AML-193 (cell line): ENCODE results near the gene CLEC18A.
"Not testable (repeated sequence)": the region's sequence is repeated elsewhere in the genome, so short reads cannot be mapped to it uniquely, and the experiment has no call there.

Experiments used
- DNase-seq, 2 experiments: peaks; one replicate each; lab custom pipeline; 2025; lab: John Stamatoyannopoulos, UW

The CLEC18A gene

DNA sequence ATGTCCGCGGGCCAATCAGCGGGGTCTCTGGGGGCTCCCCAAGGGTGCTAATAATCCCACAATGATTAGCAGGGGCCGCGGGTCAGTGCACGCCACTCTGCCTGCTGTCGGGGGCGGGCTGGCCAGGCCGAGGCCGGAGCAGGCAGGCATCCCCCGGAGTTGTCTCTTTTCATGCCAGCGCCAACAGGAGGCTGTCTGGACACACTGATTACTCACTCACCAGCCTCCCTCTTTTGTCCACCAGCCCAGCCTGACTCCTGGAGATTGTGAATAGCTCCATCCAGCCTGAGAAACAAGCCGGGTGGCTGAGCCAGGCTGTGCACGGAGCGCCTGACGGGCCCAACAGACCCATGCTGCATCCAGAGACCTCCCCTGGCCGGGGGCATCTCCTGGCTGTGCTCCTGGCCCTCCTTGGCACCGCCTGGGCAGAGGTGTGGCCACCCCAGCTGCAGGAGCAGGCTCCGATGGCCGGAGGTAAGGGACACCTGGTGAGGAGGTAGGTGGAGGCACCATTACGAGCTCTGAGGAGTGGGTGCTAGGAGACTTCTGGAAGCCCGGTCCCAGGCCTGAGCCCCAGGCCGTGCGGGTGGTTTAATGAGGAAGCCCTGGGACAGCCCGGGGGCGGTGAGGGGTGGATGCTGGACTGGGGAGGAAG, at the start of gene CLEC18A:
Gene CLEC18A, plus strand, starts transcription at position 318 of the 655 bp plus-strand sequence. Its CDS starts 33 bp downstream, at position 351.
- not testable (repeated sequence) for DNase-seq

- DNase-seq, result no peak
These were observed 47.2 kb upstream of the CLEC18A start for GRCh38 chr16:69903865-69904415.

DNA sequence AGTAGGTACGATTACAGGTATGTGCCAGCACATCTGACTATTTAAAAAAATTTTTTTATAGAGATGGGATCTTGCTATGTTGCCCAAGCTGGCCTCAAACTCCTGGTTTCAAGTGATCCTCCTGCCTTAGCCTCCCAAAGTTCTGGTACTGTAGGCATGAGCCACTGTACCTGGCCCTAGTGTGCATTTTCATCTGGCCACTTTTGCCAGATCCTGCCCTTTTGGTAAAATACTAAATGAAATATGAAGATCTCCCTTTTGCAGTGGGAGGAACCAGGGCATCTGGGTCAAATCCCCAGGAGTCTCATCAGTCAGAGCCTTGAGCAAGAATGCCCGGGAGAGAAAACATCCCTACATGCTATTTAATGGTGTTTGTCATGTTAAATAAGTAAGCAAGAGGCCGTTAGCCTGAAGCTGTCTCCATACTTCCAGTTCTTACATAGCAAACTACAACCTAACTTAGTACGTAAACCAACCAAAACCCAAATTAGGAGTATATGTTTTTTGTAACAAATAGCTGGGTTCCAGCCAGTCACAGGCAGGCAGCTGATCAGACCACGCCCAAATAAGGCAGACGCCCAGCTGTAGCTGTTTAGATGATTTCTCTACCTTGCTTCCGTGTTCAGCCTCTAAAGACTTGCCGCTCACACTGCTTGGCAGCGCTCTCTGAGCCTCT, 46.5 kb upstream of the CLEC18A start:
- DNase-seq, result no peak

GRCh38 chr16:69905171-69905555, 46.0 kb upstream of the CLEC18A start:
- DNase-seq, result no peak

DNA sequence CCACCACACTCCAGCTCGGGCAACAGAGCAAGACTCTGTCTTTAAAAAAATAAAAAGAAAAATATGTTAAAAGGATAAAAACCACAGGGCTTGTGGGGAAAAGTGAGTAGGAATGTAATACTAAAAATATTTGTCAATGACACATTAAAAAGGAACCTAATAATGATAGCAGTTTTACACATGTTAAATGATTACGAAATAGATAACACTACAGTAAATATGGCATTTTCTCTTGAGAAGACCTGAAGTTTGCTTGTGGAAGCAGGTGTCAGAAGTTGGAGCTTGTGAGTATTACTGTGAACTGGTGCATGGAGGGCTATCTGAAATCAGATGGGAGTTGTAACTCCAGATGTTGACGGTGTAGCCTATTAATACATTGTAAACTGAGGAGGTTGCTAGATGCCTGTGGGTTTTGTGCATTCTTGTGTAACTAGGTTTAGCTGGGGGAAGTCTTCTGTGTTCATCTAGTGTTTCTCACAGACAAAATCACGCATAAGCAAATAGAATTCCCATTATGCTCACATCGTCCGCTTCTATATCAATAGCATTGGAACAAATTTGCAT, 44.2 kb upstream of the CLEC18A start:
- no peak for DNase-seq

GRCh38 chr16:69909043-69909442, 42.1 kb upstream of the CLEC18A start:
- no peak for DNase-seq

- no peak for DNase-seq
These were observed 41.4 kb upstream of the CLEC18A start for GRCh38 chr16:69909760-69910159.

- DNase-seq, result no peak
These were observed 40.2 kb upstream of the CLEC18A start for GRCh38 chr16:69910964-69911363.

DNA sequence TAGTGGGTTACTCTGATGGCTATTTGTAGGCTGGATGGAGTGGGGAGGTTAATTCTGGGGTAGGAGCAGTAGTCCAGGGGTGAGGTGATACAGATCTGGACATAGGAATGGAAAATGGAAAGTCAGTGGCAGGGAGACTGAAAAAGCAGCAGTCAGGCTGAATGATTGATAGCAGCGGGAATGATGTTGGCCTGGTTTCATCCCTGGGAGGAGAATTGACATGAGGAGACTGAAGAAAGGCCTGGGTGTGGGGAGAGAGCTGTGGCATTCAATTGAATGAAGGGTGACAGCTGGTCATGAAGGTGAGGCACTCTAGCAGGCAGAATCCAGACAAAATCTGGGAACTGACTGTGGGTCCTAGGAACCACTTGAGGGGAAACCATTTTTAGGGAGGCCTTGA, 34.7 kb upstream of the CLEC18A start:
- no peak for DNase-seq

DNA sequence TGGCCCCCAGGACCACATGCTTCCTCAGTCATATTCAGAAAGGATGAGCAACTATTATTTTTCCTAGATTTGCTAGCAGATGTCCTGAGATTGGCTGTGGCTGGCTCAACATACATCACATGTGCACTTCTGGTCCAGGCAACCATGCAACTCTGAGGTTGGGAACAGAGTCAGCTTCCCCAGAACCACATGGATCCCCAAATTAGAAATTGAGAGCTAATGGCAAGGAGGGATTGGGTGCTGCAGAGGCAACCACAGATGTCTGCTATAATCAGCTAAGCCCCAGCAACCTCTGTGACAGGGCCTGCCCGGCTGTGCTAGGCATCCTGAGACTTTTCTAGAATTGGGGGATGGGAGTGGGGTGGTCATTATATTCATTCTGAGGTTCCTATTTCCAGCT, 33.8 kb upstream of the CLEC18A start:
- DNase-seq, result no peak

DNA sequence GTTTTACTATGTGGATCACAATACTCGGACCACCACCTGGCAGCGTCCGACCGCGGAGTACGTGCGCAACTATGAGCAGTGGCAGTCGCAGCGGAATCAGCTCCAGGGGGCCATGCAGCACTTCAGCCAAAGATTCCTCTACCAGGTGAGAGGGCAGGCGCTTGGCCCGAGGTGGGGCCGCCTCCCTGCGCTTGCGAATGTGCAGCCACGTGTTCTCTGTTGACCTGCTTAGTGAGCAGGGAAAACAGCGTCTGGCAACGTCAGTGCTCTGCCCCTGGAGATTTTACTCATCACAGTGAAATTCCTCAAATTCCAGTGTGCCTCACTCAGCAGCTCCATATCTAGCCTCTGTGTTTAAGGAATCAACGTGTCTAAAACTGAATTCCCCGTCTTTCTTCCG, 33.4 kb upstream of the CLEC18A start:
- no peak for DNase-seq

GRCh38 chr16:69918241-69918640, 32.9 kb upstream of the CLEC18A start:
- no peak for DNase-seq

DNA sequence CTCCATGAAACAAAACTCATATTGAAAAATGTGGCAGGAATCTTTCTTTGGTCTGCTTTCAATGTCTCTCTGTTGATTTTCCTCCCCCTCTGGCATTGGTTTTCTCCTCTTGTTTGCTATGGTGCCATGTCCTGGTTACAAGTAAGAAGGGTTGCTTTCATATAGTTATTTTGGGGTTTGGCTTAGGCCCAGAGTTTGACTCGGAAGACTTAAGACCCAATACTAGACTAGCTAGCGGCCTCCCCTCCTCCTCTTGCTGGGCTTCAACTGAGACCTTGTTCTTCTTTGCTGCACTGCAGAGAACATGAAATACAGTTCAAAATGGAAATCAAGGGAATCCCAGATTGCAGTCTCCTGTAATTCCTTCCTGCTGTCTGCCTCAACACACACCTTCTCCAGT, 30.0 kb upstream of the CLEC18A start:
- DNase-seq, result no peak

- DNase-seq, result no peak
These were observed 28.9 kb upstream of the CLEC18A start for GRCh38 chr16:69922200-69922599.

DNA sequence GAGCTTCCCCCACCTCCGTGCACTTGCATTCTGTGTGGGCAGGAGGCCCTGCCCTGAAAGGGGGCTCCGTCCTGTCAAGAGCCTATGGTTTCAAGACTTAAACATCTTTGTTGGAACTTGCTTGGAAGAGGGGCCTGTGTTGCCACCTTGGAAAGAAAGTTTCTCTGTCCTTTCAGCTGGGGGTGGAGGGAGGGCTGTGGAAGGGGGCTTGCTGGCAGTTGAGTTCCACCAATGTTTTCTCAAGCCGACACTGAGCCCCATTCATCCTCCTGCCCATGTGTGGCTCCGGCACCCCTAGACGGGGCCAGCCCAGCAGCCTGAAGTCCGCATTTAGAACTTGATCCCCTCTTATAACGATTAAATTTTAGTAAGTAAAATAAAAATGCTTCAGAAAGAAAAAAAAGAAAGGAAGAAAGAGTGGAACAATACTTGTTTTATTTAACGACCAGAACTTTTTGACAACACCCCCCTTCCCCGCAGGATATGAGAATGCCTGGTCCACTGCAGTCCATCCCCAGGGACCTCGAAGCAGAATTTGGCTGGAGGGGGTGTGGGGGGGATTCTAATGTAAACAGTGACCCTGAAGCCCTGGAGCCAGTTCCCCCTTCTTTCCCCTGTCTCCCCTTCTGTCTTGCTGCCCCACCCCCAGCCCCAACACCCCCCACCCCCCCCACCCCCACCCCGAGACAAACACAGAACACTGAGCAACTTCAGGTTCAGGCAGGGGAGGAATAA, 26.9 kb upstream of the CLEC18A start:
- no peak for DNase-seq

- DNase-seq, result no peak
These were observed 26.4 kb upstream of the CLEC18A start for GRCh38 chr16:69924777-69925191.

GRCh38 chr16:69925311-69925710, 25.8 kb upstream of the CLEC18A start:
- no peak for DNase-seq

DNA sequence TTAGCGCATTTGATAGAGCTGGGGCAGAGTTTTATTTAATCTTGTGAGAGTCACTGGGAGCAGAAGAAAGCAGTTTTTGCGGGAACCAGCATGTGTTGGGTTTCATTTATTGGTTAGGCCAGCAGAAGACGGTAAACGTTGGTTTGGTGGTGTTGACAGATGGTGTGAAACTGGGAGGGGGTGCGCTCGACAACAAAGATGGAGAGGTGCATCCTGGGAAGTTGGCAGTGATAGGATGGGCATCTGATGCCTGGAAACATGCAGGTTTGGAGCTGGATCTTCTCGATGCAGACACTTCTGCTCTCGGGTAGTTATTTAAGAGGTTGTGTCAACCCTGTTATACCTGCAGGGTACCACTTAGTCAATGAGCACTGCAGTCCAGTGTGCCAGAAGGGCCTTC, 24.9 kb upstream of the CLEC18A start:
- no peak for DNase-seq

- no peak for DNase-seq
These were observed 23.9 kb upstream of the CLEC18A start for GRCh38 chr16:69927056-69927757.

- DNase-seq, result no peak
These were observed 22.2 kb upstream of the CLEC18A start for GRCh38 chr16:69928856-69929400.

DNA sequence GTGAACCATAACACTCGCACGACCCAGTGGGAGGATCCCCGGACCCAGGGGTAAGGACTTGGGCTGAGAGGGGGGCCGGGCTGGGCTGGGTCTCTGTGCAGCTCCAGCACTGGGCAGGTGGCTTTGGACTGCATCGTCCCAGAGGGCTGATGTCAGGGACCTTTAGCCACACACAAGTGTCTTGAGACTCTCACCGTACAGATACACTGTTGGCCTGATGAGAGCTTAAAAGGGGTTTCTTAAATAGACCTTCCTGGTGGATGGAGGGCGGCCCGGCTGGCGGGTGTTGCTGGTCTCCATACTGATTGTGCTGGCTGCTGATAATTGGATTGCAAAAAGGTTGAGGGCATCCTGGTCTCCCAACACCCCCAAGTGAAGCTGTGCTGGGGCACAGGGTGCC, 21.7 kb upstream of the CLEC18A start:
- no peak for DNase-seq
